ENCODE data around the gene ARHGAP29.

The ARHGAP29 gene

GRCh38 chr1:94143173-94143808 lies 94.1 kb downstream of the ARHGAP29 start:
- no peak overlapping the region for H3K4me3 ChIP-seq (ENCODE audit: low read depth, low read length)
- no peak for TF ChIP-seq CTCF (IDR thresholded peaks at IDR 0.05; ENCODE audit: borderline replicate concordance, insufficient read depth, low read depth, low read length)

GRCh38 chr1:94142583-94142982 lies 94.8 kb downstream of the ARHGAP29 start:
- H3K4me3 ChIP-seq (ENCODE audit: low read depth, low read length): no peak overlapping the region
- TF ChIP-seq CTCF (IDR thresholded peaks at IDR 0.05; ENCODE audit: borderline replicate concordance, insufficient read depth, low read depth, low read length): no peak

- no peak overlapping the region for H3K4me3 ChIP-seq (ENCODE audit: low read depth, low read length)
- no peak for TF ChIP-seq CTCF (IDR thresholded peaks at IDR 0.05; ENCODE audit: borderline replicate concordance, insufficient read depth, low read depth, low read length)
Observed at GRCh38 chr1:94142022-94142421, 95.4 kb downstream of the ARHGAP29 start.

GRCh38 chr1:94132111-94132510 lies 105.3 kb downstream of the ARHGAP29 start:
- TF ChIP-seq CTCF (IDR thresholded peaks at IDR 0.05; ENCODE audit: borderline replicate concordance, insufficient read depth, low read depth, low read length): no peak
- no peak overlapping the region for H3K4me3 ChIP-seq (ENCODE audit: low read depth, low read length)

GRCh38 chr1:94130851-94131595 lies 106.4 kb downstream of the ARHGAP29 start:
- TF ChIP-seq CTCF (IDR thresholded peaks at IDR 0.05; ENCODE audit: borderline replicate concordance, insufficient read depth, low read depth, low read length): no peak

GRCh38 chr1:94126651-94127050 lies 110.7 kb downstream of the ARHGAP29 start:
- no peak overlapping the region for H3K4me3 ChIP-seq (ENCODE audit: low read depth, low read length)
- no peak for TF ChIP-seq CTCF (IDR thresholded peaks at IDR 0.05; ENCODE audit: borderline replicate concordance, insufficient read depth, low read depth, low read length)

More at GRCh38 chr1:94130851-94131595, 106.4 kb downstream of the ARHGAP29 start:
- H3K4me3 ChIP-seq (ENCODE audit: low read depth, low read length): no peak overlapping the region

All from GM12875 (cell line).